ENCODE measurements around the gene CHML. TPM values are rescaled to one million over a fixed set of nuclear protein-coding genes. Genes with fewer than 3 reads are reported as not detected.

Gene CHML
- total and polyA plus RNA-seq, 8 donors, result 1.1 to 26.4 (median 2.8) TPM

DNA sequence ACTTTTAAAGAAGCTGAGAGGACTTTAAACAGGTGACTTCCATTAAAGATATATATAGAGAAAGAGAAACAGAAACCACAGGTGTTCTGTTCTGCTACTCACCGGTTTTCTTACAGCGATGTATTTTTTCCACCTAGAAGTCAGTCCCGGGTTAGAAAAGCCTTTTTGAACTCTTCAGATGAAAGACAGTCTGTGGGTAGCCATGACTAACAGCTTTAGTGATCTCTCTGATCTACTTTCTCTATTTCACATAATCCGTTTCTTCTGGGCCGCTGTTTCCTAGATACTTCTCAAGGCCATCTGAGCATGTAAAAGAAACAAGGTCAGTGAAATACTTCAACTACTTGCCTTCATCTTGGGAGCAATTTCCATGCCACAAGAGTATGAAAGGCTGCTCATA, 37.0 kb upstream of the CHML start:
- no peak overlapping the region for H3K27ac ChIP-seq
- 62 to 83% (median 71%) methylated on average over 5 of the region's 5 CpGs for WGBS, 5 donors
- TF ChIP-seq, protein P1, sequence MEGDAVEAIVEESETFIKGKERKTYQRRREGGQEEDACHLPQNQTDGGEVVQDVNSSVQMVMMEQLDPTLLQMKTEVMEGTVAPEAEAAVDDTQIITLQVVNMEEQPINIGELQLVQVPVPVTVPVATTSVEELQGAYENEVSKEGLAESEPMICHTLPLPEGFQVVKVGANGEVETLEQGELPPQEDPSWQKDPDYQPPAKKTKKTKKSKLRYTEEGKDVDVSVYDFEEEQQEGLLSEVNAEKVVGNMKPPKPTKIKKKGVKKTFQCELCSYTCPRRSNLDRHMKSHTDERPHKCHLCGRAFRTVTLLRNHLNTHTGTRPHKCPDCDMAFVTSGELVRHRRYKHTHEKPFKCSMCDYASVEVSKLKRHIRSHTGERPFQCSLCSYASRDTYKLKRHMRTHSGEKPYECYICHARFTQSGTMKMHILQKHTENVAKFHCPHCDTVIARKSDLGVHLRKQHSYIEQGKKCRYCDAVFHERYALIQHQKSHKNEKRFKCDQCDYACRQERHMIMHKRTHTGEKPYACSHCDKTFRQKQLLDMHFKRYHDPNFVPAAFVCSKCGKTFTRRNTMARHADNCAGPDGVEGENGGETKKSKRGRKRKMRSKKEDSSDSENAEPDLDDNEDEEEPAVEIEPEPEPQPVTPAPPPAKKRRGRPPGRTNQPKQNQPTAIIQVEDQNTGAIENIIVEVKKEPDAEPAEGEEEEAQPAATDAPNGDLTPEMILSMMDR (IDR thresholded peaks at IDR 0.05), result no peak
- no peak for TF ChIP-seq EP300 (IDR thresholded peaks at IDR 0.05)
- no peak for TF ChIP-seq POLR2AphosphoS5 (IDR thresholded peaks at IDR 0.05)
- TF ChIP-seq POLR2A (IDR thresholded peaks at IDR 0.05), result no peak

DNA sequence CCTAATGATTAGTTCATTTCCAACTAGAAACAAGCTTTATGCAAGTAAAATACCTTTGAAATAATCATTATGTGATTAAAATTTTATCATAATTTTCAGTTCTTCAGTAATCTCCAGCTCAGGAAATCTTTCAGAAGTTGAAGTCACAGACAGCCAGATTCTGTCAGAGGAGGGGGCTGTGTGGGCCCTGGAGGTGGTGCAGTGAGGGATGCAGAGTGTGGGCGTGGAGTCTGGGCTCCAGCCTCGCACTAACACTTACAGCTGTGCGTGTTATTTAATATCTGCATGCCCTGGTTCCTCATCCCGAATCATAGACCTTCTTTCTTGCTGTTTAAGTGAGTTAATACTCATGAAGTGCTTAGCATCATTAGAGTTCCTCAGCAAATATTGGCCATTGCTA, 35.8 kb upstream of the CHML start:
- Histone ChIP-seq H3K27me3 (no peaks in the 10 kb centered on the region), H3K4me1 (no peaks in the 10 kb centered on the region), H3K36me3 (no peaks in the 10 kb centered on the region), H3K27ac (no peak overlapping the region), H3K9me3 (no peaks in the 10 kb centered on the region), H3K4me3 (no peak overlapping the region)
- TF ChIP-seq EP300 (IDR thresholded peaks at IDR 0.05), result no peak
- no peak for TF ChIP-seq POLR2A (IDR thresholded peaks at IDR 0.05)
- no peak for TF ChIP-seq POLR2AphosphoS5 (IDR thresholded peaks at IDR 0.05)
- TF ChIP-seq, protein P1 (IDR thresholded peaks at IDR 0.05), result no peak
- 55 to 76% (median 73%) methylated on average over 4 of the region's 4 CpGs for WGBS, 5 donors
- no peak for DNase-seq
- intact Hi-C loops (cut with DNase I; ENCODE audit: low total_unique reads), result no loop called here

More for the DNA sequence above, 37.0 kb upstream of the CHML start:
- H3K4me1 ChIP-seq, result no peaks in the 10 kb centered on the region
- peak in 1 of 2 donors; percentile 37 for DNase-seq
- no peaks in the 10 kb centered on the region for H3K9me3 ChIP-seq
- intact Hi-C loops (cut with DNase I; ENCODE audit: low total_unique reads), result no loop called here
- no peaks in the 10 kb centered on the region for H3K27me3 ChIP-seq
- no peaks in the 10 kb centered on the region for H3K36me3 ChIP-seq
- H3K4me3 ChIP-seq, result no peak overlapping the region

DNA sequence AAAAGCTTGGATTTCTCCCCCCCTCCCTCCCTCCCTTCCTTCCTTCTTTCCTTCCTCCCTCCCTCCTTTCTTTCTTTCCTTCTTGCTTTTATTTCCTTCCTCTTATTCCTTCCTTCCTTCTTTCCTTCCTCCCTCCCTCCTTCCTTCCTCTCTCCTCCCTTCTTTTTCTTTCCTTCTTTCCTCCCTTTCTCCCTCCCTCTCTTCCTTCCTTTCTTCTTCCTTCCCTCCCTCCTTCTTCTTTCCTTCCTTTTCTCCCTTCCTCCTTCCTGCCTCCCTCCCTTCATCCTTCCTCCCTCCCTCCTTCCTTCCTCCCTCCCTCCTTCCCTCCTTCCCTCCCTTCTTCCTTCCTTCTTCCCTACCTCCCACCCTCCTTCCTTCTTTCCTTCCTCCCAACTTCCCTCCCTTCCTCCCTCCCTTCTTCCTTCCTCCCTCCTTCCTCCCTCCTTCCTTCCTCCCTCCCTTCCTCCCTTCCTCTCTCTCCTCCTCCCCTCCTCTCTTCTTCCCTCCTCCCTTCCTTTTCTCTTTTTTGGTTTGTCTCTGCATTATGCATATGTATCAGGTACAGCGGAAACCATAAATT, 34.7 kb upstream of the CHML start:
- no peaks in the 10 kb centered on the region for H3K36me3 ChIP-seq
- H3K4me3 ChIP-seq, result no peak overlapping the region
- WGBS, 5 donors, result 97 to 100% (median 97%) methylated on average over 1 of the region's 1 CpG
- no peak for TF ChIP-seq POLR2AphosphoS5 (IDR thresholded peaks at IDR 0.05)
- TF ChIP-seq EP300 (IDR thresholded peaks at IDR 0.05), result no peak
- TF ChIP-seq, protein P1 (IDR thresholded peaks at IDR 0.05), result no peak
- no peak for TF ChIP-seq POLR2A (IDR thresholded peaks at IDR 0.05)
- intact Hi-C loops (cut with DNase I; ENCODE audit: low total_unique reads), result no loop called here
- no peaks in the 10 kb centered on the region for H3K27me3 ChIP-seq
- no peaks in the 10 kb centered on the region for H3K9me3 ChIP-seq
- no peak for DNase-seq
- H3K4me1 ChIP-seq, result no peaks in the 10 kb centered on the region
- no peak overlapping the region for H3K27ac ChIP-seq

DNA sequence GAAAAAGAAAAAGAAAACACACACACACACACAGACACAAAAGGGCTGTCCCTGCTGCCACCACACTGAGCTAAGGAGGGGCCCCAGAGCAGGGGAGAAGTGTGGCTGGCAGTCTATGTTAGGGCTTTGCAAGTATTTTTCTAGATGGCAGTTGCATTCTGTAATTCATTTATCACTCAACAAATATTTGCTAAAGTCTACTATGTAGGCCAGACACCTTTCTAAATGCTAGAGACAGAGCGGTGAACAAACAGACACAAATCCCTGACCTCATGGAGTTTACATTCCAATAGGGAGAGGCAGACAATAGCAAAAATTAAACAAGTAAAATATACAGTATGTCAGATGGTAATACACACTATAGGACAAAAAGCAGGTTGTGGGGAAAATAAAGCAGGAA, 32.1 kb upstream of the CHML start:
- H3K27me3 ChIP-seq, result no peaks in the 10 kb centered on the region
- no peak for DNase-seq
- H3K9me3 ChIP-seq, result no peaks in the 10 kb centered on the region
- intact Hi-C loops (cut with DNase I; ENCODE audit: low total_unique reads), result no loop called here
- H3K4me1 ChIP-seq, result no peaks in the 10 kb centered on the region
- no peak overlapping the region for H3K4me3 ChIP-seq
- H3K36me3 ChIP-seq, result no peaks in the 10 kb centered on the region
- WGBS, 5 donors, result 28 to 57% (median 43%) methylated on average over 1 of the region's 1 CpG
- no peak for TF ChIP-seq EP300 (IDR thresholded peaks at IDR 0.05)
- no peak for TF ChIP-seq POLR2A (IDR thresholded peaks at IDR 0.05)
- TF ChIP-seq POLR2AphosphoS5 (IDR thresholded peaks at IDR 0.05), result no peak
- TF ChIP-seq, protein P1 (IDR thresholded peaks at IDR 0.05), result no peak
- no peak overlapping the region for H3K27ac ChIP-seq
